ENCODE results near the gene RPTOR. TPM values are rescaled to one million over a fixed set of nuclear protein-coding genes. Genes with fewer than 3 reads are reported as not detected.

The RPTOR gene
- total RNA-seq, 1 donor from 2014 or later, result 32.3 TPM

GRCh38 chr17:80986046-80986445 lies 441.4 kb downstream of the RPTOR start:
- DNase-seq (ENCODE audit: low spot score), result no peak
- intact Hi-C loops (cut with DNase I), result loop anchor here (5.0 kb wide), 1 partner anchor 36 kb away; no protein-coding TSS in a partner anchor

GRCh38 chr17:80986816-80987475 lies 442.3 kb downstream of the RPTOR start:
- intact Hi-C loops (cut with DNase I), result loop anchor here (5.0 kb wide), 1 partner anchor 35 kb away; no protein-coding TSS in a partner anchor
- DNase-seq (ENCODE audit: low spot score), result no peak

- no peak for DNase-seq (ENCODE audit: low spot score)
- intact Hi-C loops (cut with DNase I), result loop anchor here (5.0 kb wide), 1 partner anchor 34 kb away; no protein-coding TSS in a partner anchor
These were observed 443.4 kb downstream of the RPTOR start for GRCh38 chr17:80987941-80988461.

GRCh38 chr17:80989586-80989913 lies 444.9 kb downstream of the RPTOR start:
- no peak for DNase-seq (ENCODE audit: low spot score)
- intact Hi-C loops (cut with DNase I), result loop anchor here (1.0 to 5.0 kb wide), 2 partner anchors 33 to 112 kb away; no protein-coding TSS in a partner anchor

GRCh38 chr17:80990921-80991644 lies 446.4 kb downstream of the RPTOR start:
- no peak for DNase-seq (ENCODE audit: low spot score)
- intact Hi-C loops (cut with DNase I), result no loop called here

- intact Hi-C loops (cut with DNase I), result no loop called here
- no peak for DNase-seq (ENCODE audit: low spot score)
These were observed 447.0 kb downstream of the RPTOR start, which contains the start of gene CHMP6 for GRCh38 chr17:80991645-80992076. Gene CHMP6, plus strand, starts transcription at chr17:80991841. Its CDS starts 78 bp downstream, at chr17:80991919.

GRCh38 chr17:80992077-80992947 lies 447.7 kb downstream of the RPTOR start:
- no peak for DNase-seq (ENCODE audit: low spot score)
- intact Hi-C loops (cut with DNase I), result no loop called here

- intact Hi-C loops (cut with DNase I), result no loop called here
- no peak for DNase-seq (ENCODE audit: low spot score)
These were observed 448.4 kb downstream of the RPTOR start for GRCh38 chr17:80992948-80993624.

- intact Hi-C loops (cut with DNase I), result no loop called here
- DNase-seq (ENCODE audit: low spot score), result no peak
These were observed 450.5 kb downstream of the RPTOR start for GRCh38 chr17:80995131-80995530.

- no peak for DNase-seq (ENCODE audit: low spot score)
- intact Hi-C loops (cut with DNase I), result no loop called here
These were observed 452.0 kb downstream of the RPTOR start for GRCh38 chr17:80996422-80997305.

GRCh38 chr17:80997424-80998117 lies 452.9 kb downstream of the RPTOR start:
- DNase-seq (ENCODE audit: low spot score), result no peak
- intact Hi-C loops (cut with DNase I), result no loop called here

GRCh38 chr17:80998118-80998747 lies 453.6 kb downstream of the RPTOR start:
- intact Hi-C loops (cut with DNase I), result no loop called here
- no peak for DNase-seq (ENCODE audit: low spot score)

- intact Hi-C loops (cut with DNase I), result no loop called here
- no peak for DNase-seq (ENCODE audit: low spot score)
These were observed 454.3 kb downstream of the RPTOR start for GRCh38 chr17:80998748-80999535.

GRCh38 chr17:80999536-81000333 lies 455.1 kb downstream of the RPTOR start:
- intact Hi-C loops (cut with DNase I), result no loop called here

GRCh38 chr17:81000334-81000630 lies 455.6 kb downstream of the RPTOR start:
- DNase-seq (ENCODE audit: low spot score), result no peak
- intact Hi-C loops (cut with DNase I), result no loop called here

More at GRCh38 chr17:80999536-81000333, 455.1 kb downstream of the RPTOR start:
- DNase-seq (ENCODE audit: low spot score), result no peak

All from cardiac septum (tissue), 1 donor.